B cell (primary cell): ENCODE results near the gene KIF20B. TPM values are rescaled to one million over a fixed set of nuclear protein-coding genes. Genes with fewer than 3 reads are reported as not detected.

Experiments used
- ATAC-seq: fragments of 200-7000 bp; cut with Tn5 transposase; one replicate; pipeline ENCODE4 v1.10.0; 2021; ENCODE audit warnings: low read depth, mild to moderate bottlenecking, moderate number of reproducible peaks, moderate library complexity
- CTCF ChIA-PET: fragments of 350-600 bp; sonication (Branson Sonifier 250); formaldehyde crosslinking; loops from one replicate; lab custom pipeline; 2021; ENCODE audit warnings: antibody characterized with exemption, inconsistent platforms; lab: Charles Lee
- POLR2A ChIA-PET: fragments of 350-600 bp; sonication (Branson Sonifier 250); formaldehyde crosslinking; loops from one replicate; lab custom pipeline; 2021; ENCODE audit warnings: antibody characterized with exemption; lab: Charles Lee
- DNase-seq: peaks from one replicate; pipeline ENCODE4 v3.0.0; 2013
- H2AFZ ChIP-seq: 2 replicates; pipeline ENCODE4 v1.6.1; 2012; ENCODE audit warnings: mild to moderate bottlenecking, low read depth, low read length; ENCODE audit not compliant: insufficient read depth, poor library complexity, severe bottlenecking
- H3K27ac ChIP-seq, 2 donors: 1 replicate in 1 of 2; 2 replicates in 1 of 2; pipeline ENCODE4 v1.5.1; 2012 to 2013; ENCODE audit warnings: low read length in 2 of 2, mild to moderate bottlenecking in 2 of 2, moderate library complexity in 1 of 2
- H3K27me3 ChIP-seq, 4 experiments: fragments of 200-600 bp in 1 of 4; sonication (generic) in 1 of 4; replicated peaks in 1 of 4; 1 replicate in 2 of 4; 2 replicates in 2 of 4; pipeline versions ENCODE4 v1.6.1 to v1.7.0; 2013 to 2016; ENCODE audit warnings: low read length in 3 of 4, mild to moderate bottlenecking in 2 of 4, mixed read lengths in 1 of 4, moderate library complexity in 1 of 4; ENCODE audit not compliant: insufficient read depth in 4 of 4, control insufficient read depth in 3 of 4; ENCODE audit errors: control extremely low read depth in 1 of 4
- H3K36me3 ChIP-seq, 2 experiments: replicated peaks in 1 of 2; 1 replicate in 1 of 2; 2 replicates in 1 of 2; pipeline versions ENCODE4 v1.6.1 to v1.7.1; 2013; ENCODE audit warnings: low read length in 1 of 2; ENCODE audit not compliant: insufficient read depth in 2 of 2, control insufficient read depth in 1 of 2; ENCODE audit errors: control extremely low read depth in 1 of 2, extremely low read depth in 1 of 2
- H3K4me1 ChIP-seq, 2 donors: fragments of 200-600 bp in 1 of 2; sonication (generic) in 1 of 2; 1 replicate in 1 of 2; 2 replicates in 1 of 2; pipeline versions ENCODE4 v1.5.1 to v1.6.1; 2013 to 2017; ENCODE audit warnings: low read length in 2 of 2; ENCODE audit not compliant: control insufficient read depth in 2 of 2, insufficient read depth in 2 of 2
- H3K4me2 ChIP-seq: replicated peaks from 2 replicates; pipeline ENCODE3; 2012; ENCODE audit warnings: mild to moderate bottlenecking, low read depth, low read length; ENCODE audit not compliant: poor library complexity, severe bottlenecking
- H3K4me3 ChIP-seq, 5 experiments: fragments of 200-600 bp in 1 of 5; sonication (generic) in 1 of 5; 1 replicate in 3 of 5; 2 replicates in 2 of 5; pipeline versions ENCODE4 v1.5.1 to v1.7.0; 2011 to 2016; ENCODE audit warnings: low read length in 4 of 5, mild to moderate bottlenecking in 4 of 5, low read depth in 2 of 5, control low read depth in 1 of 5, moderate library complexity in 1 of 5; ENCODE audit not compliant: insufficient read depth in 1 of 5; ENCODE audit errors: control extremely low read depth in 1 of 5, extremely low read depth in 1 of 5
- H3K79me2 ChIP-seq: fragments of 200-600 bp; sonication (generic); one replicate; pipeline ENCODE4 v1.6.0; 2016; ENCODE audit warnings: low read length; ENCODE audit not compliant: control insufficient read depth, insufficient read depth
- H3K9ac ChIP-seq: fragments of 200-600 bp; sonication (generic); 2 replicates; pipeline ENCODE4 v1.6.1; 2017; ENCODE audit warnings: mild to moderate bottlenecking, low read length, moderate library complexity
- H3K9me3 ChIP-seq, 3 donors: one replicate each; pipeline versions ENCODE4 v1.6.1 to v1.7.1; 2013; ENCODE audit warnings: low read length in 2 of 3; ENCODE audit not compliant: control insufficient read depth in 2 of 3, insufficient read depth in 1 of 3; ENCODE audit errors: control extremely low read depth in 1 of 3
- H4K20me1 ChIP-seq: 2 replicates; pipeline ENCODE4 v1.6.0; 2012; ENCODE audit warnings: mild to moderate bottlenecking, low read length; ENCODE audit not compliant: insufficient read depth, control insufficient read depth, poor library complexity, severe bottlenecking
- H3K27ac Mint-ChIP-seq: one replicate; pipeline ENCODE4 v1.8.0; 2021; ENCODE audit warnings: mixed read lengths
- H3K27me3 Mint-ChIP-seq: one replicate; pipeline ENCODE4 v1.8.0; 2021; ENCODE audit warnings: mixed read lengths
- H3K4me1 Mint-ChIP-seq: one replicate; pipeline ENCODE4 v1.8.0; 2021; ENCODE audit warnings: mixed read lengths
- H3K4me3 Mint-ChIP-seq: one replicate; pipeline ENCODE4 v1.8.0; 2021; ENCODE audit warnings: mixed read lengths
- H3K9me3 Mint-ChIP-seq: one replicate; pipeline ENCODE4 v1.8.0; 2022; ENCODE audit warnings: mixed read lengths; ENCODE audit not compliant: insufficient read depth
- EZH2 ChIP-seq: IDR thresholded peaks from 2 replicates; pipeline ENCODE4 v1.6.1; 2012; ENCODE audit warnings: borderline replicate concordance, low read depth, mild to moderate bottlenecking, moderate library complexity, low read length; ENCODE audit not compliant: insufficient read depth, poor library complexity, severe bottlenecking
- WGBS: methylation state at CpG from one replicate; pipeline ENCODE4 v1.1.5; 2013; ENCODE audit warnings: missing lambda C conversion rate; ENCODE audit not compliant: insufficient coverage; 5-methylcytosine and 5-hydroxymethylcytosine counted together
- intact Hi-C: fragments of 100-400 bp; cut with micrococcal nuclease; formaldehyde crosslinking; loops from one replicate; pipeline ENCODE4 v1.10.0; 2022
- polyA plus RNA-seq: library from polyadenylated mRNA; depleted of rRNA; stranded (reverse); fragments of >200 nt; gene quantifications from 2 replicates; pipeline ENCODE4 v1.2.3, GENCODE V29; 2012
- total RNA-seq, 2 donors: library from RNA; stranded (reverse); fragments of 120-200 nt in 1 of 2; gene quantifications; 1 replicate in 1 of 2; 2 replicates in 1 of 2; pipeline versions ENCODE4 v1.2.3 to v1.2.4, GENCODE V29; 2013 to 2022
- TF ChIP-seq, protein P1 (sequence below): fragments of 200-600 bp; IDR thresholded peaks from one replicate; pipeline ENCODE4 v1.8.0; 2022; ENCODE audit warnings: antibody characterized with exemption, mild to moderate bottlenecking

Gene KIF20B
- total and polyA plus RNA-seq, 2 donors (not counting 1 experiment from before 2014, with no cell fraction given): 1.6 to 24.6 TPM

DNA sequence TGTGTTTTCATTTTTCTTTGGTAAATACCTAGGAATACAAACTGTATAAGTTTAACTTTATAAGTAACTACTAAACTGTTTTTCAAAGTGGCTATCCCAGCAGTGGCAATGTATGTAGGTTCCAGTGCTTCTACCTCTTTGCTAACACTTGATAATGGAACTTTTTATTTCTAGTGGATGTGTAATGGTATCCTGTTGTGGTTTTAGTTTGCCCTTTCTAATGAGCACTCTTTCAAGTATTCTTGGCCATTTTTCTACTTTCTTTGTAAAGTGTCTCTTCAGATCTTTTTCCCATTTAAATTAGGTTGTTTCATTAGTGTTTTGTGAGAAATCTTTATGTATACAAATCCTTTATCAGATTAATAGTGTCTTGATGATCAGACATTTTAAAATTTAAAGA is 4.6 kb downstream of the KIF20B start:
- H3K4me1 Mint-ChIP-seq: peaks cover 26% of the 10 kb centered on the region

GRCh38 chr10:89707372-89707771 is 6.0 kb downstream of the KIF20B start:
- H4K20me1 ChIP-seq: no peaks in the 10 kb centered on the region
- Mint-ChIP-seq H3K4me1 (peaks cover 14% of the 10 kb centered on the region), H3K27ac (no peak overlapping the region), H3K4me3 (no peak overlapping the region), H3K27me3 (no peaks in the 10 kb centered on the region), H3K9me3 (no peaks in the 10 kb centered on the region)
- DNase-seq: no peak
- H3K36me3 ChIP-seq: no peaks in the 10 kb centered on the region
- H3K9me3 ChIP-seq: no peaks in the 10 kb centered on the region
- no peak for ATAC-seq
- H3K4me2 ChIP-seq: no peak overlapping the region
- H3K27ac ChIP-seq: no peak overlapping the region
- H3K27me3 ChIP-seq: no peaks in the 10 kb centered on the region
- TF ChIP-seq, protein P1, sequence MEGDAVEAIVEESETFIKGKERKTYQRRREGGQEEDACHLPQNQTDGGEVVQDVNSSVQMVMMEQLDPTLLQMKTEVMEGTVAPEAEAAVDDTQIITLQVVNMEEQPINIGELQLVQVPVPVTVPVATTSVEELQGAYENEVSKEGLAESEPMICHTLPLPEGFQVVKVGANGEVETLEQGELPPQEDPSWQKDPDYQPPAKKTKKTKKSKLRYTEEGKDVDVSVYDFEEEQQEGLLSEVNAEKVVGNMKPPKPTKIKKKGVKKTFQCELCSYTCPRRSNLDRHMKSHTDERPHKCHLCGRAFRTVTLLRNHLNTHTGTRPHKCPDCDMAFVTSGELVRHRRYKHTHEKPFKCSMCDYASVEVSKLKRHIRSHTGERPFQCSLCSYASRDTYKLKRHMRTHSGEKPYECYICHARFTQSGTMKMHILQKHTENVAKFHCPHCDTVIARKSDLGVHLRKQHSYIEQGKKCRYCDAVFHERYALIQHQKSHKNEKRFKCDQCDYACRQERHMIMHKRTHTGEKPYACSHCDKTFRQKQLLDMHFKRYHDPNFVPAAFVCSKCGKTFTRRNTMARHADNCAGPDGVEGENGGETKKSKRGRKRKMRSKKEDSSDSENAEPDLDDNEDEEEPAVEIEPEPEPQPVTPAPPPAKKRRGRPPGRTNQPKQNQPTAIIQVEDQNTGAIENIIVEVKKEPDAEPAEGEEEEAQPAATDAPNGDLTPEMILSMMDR: no peak
- no peak for TF ChIP-seq EZH2
- peaks cover 2 to 3% of the 10 kb centered on the region in 2 donors for H3K4me1 ChIP-seq
- ChIA-PET CTCF (no interaction called here), POLR2A (no interaction called here)
- intact Hi-C loops: loop anchor here (10.0 kb wide), 2 partner anchors 713 to 1707 kb away; partner anchors contain the start of genes FAS and HECTD2
- peaks cover 78% of the 10 kb centered on the region for H3K79me2 ChIP-seq
- H3K4me3 ChIP-seq: no peak overlapping the region
- no peak overlapping the region for H2AFZ ChIP-seq
- no CpG with 5 or more reads among the region's 1 CpG for whole genome bisulfite sequencing
- H3K9ac ChIP-seq: no peak overlapping the region

More for the DNA sequence above, 4.6 kb downstream of the KIF20B start:
- ATAC-seq (no peak), DNase-seq (no peak)
- H3K27ac ChIP-seq: no peak overlapping the region
- H3K36me3 ChIP-seq: no peaks in the 10 kb centered on the region
- intact Hi-C loops: loop anchor here (10.0 kb wide), 2 partner anchors 711 to 1709 kb away; partner anchors contain the start of genes FAS and HECTD2
- H3K4me3 ChIP-seq: no peak overlapping the region
- POLR2A ChIA-PET: no interaction called here
- CTCF ChIA-PET: interaction anchor here (0.8 kb wide), 1 partner anchor 488 kb away, joined by 3 read pairs; no protein-coding TSS in a partner anchor
- Mint-ChIP-seq H3K9me3 (no peaks in the 10 kb centered on the region), H3K27me3 (no peaks in the 10 kb centered on the region), H3K27ac (no peak overlapping the region), H3K4me3 (no peak overlapping the region)
- no peak overlapping the region for H2AFZ ChIP-seq
- no peaks in the 10 kb centered on the region for H4K20me1 ChIP-seq
- no peak for TF ChIP-seq EZH2
- TF ChIP-seq, protein P1: no peak
- peaks cover 7 to 9% of the 10 kb centered on the region in 2 donors for H3K4me1 ChIP-seq
- H3K9me3 ChIP-seq: no peaks in the 10 kb centered on the region
- no peak overlapping the region for H3K4me2 ChIP-seq
- peaks cover 85% of the 10 kb centered on the region for H3K79me2 ChIP-seq
- H3K27me3 ChIP-seq: no peaks in the 10 kb centered on the region
- no peak overlapping the region for H3K9ac ChIP-seq
